GM18511 (cell line): Measurements from ENCODE around the gene MSGN1.
"Not testable (repeated sequence)": the region's sequence is repeated elsewhere in the genome, so short reads cannot be mapped to it uniquely, and the experiment has no call there.

Source experiments
- ATAC-seq: cut with Tn5 transposase; IDR thresholded peaks from one replicate; pipeline ENCODE4 v1.9.1; 2021; ENCODE audit warnings: mild to moderate bottlenecking, moderate library complexity; ENCODE audit not compliant: unreplicated experiment

MSGN1 gene

GRCh38 chr2:17805166-17805565, 11.1 kb upstream of the MSGN1 start:
- ATAC-seq, result peak; percentile 42

GRCh38 chr2:17805717-17806363, 10.4 kb upstream of the MSGN1 start:
- no peak for ATAC-seq

- peak; percentile 51 for ATAC-seq
Observed at GRCh38 chr2:17813010-17813741, 3.1 kb upstream of the MSGN1 start.

GRCh38 chr2:17813742-17814473, 2.4 kb upstream of the MSGN1 start:
- peak; percentile 88 for ATAC-seq

GRCh38 chr2:17814601-17815000, 1.7 kb upstream of the MSGN1 start:
- no peak for ATAC-seq

GRCh38 chr2:17815468-17816184, 634 bp upstream of the MSGN1 start:
- peak; percentile 27 for ATAC-seq

- no peak for ATAC-seq
Observed at GRCh38 chr2:17818235-17818815, 2.1 kb downstream of the MSGN1 start.

GRCh38 chr2:17821080-17821479, 4.8 kb downstream of the MSGN1 start:
- ATAC-seq, result no peak

- peak; percentile 57 for ATAC-seq
Observed at GRCh38 chr2:17821535-17822444, 5.5 kb downstream of the MSGN1 start.

GRCh38 chr2:17822445-17823117, 6.3 kb downstream of the MSGN1 start:
- peak; percentile 67 for ATAC-seq

GRCh38 chr2:17823646-17824045, 7.4 kb downstream of the MSGN1 start:
- ATAC-seq, result not testable (repeated sequence)

GRCh38 chr2:17827316-17827715, 11.1 kb downstream of the MSGN1 start:
- ATAC-seq, result no peak

GRCh38 chr2:17827785-17828184, 11.5 kb downstream of the MSGN1 start:
- no peak for ATAC-seq

GRCh38 chr2:17830053-17831034, 14.1 kb downstream of the MSGN1 start:
- ATAC-seq, result peak; percentile 91

- no peak for ATAC-seq
Observed at GRCh38 chr2:17835516-17835915, 19.3 kb downstream of the MSGN1 start.

GRCh38 chr2:17839959-17840358, 23.7 kb downstream of the MSGN1 start:
- ATAC-seq, result no peak

GRCh38 chr2:17843457-17843856, 27.2 kb downstream of the MSGN1 start:
- ATAC-seq, result no peak

GRCh38 chr2:17845806-17846205, 29.5 kb downstream of the MSGN1 start:
- no peak for ATAC-seq
